Effector CD4-positive, alpha-beta T cell (primary cell): Measurements from ENCODE around the gene CPLX4. TPM values are rescaled to one million over a fixed set of nuclear protein-coding genes. Genes with fewer than 3 reads are reported as not detected.
A peak's percentile ranks its signal among the peaks of the same experiment; 100 is the strongest.

Source experiments
- DNase-seq: peaks from one replicate; pipeline ENCODE4 v3.0.0-alpha.2; 2020
- total RNA-seq: gene quantifications from one replicate; lab custom pipeline; 2026; lab: John Stamatoyannopoulos, UW

The CPLX4 gene
- not detected for total RNA-seq

GRCh38 chr18:59318460-59319050, at the start of gene CPLX4:
CPLX4 (minus strand) TSS chr18:59318649; CDS start chr18:59318462, 187 bp downstream.
- no peak for DNase-seq

- DNase-seq, result no peak
Measured at GRCh38 chr18:59360381-59360780, 41.9 kb upstream of the CPLX4 start.

GRCh38 chr18:59359576-59359952, 41.1 kb upstream of the CPLX4 start:
- no peak for DNase-seq

- DNase-seq, result peak; percentile 88
Measured at GRCh38 chr18:59358712-59359575, 40.5 kb upstream of the CPLX4 start, which contains the start of gene LMAN1. LMAN1 (minus strand) TSS chr18:59359265; CDS start chr18:59359244, 21 bp downstream.

- no peak for DNase-seq
Measured at GRCh38 chr18:59358414-59358711, 39.9 kb upstream of the CPLX4 start.

- DNase-seq, result no peak
Measured at GRCh38 chr18:59357928-59358327, 39.5 kb upstream of the CPLX4 start.

GRCh38 chr18:59354731-59355130, 36.3 kb upstream of the CPLX4 start:
- DNase-seq, result no peak

GRCh38 chr18:59353079-59353680, 34.7 kb upstream of the CPLX4 start:
- DNase-seq, result no peak

GRCh38 chr18:59352250-59352855, 33.9 kb upstream of the CPLX4 start:
- no peak for DNase-seq

- DNase-seq, result no peak
Measured at GRCh38 chr18:59345556-59345955, 27.1 kb upstream of the CPLX4 start.

- no peak for DNase-seq
Measured at GRCh38 chr18:59344996-59345395, 26.5 kb upstream of the CPLX4 start.

- DNase-seq, result no peak
Measured at GRCh38 chr18:59343926-59344325, 25.5 kb upstream of the CPLX4 start.

- DNase-seq, result no peak
Measured at GRCh38 chr18:59340817-59341216, 22.4 kb upstream of the CPLX4 start.

- DNase-seq, result no peak
Measured at GRCh38 chr18:59340312-59340711, 21.9 kb upstream of the CPLX4 start.

- DNase-seq, result no peak
Measured at GRCh38 chr18:59332986-59333385, 14.5 kb upstream of the CPLX4 start.

GRCh38 chr18:59328683-59329082, 10.2 kb upstream of the CPLX4 start:
- DNase-seq, result no peak

GRCh38 chr18:59325965-59326364, 7.5 kb upstream of the CPLX4 start:
- DNase-seq, result no peak

GRCh38 chr18:59324623-59324971, 6.1 kb upstream of the CPLX4 start:
- no peak for DNase-seq

GRCh38 chr18:59323931-59324622, 5.6 kb upstream of the CPLX4 start:
- DNase-seq, result no peak

- no peak for DNase-seq
Measured at GRCh38 chr18:59311631-59312030, 6.8 kb downstream of the CPLX4 start.

- no peak for DNase-seq
Measured at GRCh38 chr18:59308938-59309260, 9.6 kb downstream of the CPLX4 start.

GRCh38 chr18:59308248-59308937, 10.1 kb downstream of the CPLX4 start:
- DNase-seq, result peak; percentile 52

GRCh38 chr18:59306640-59307039, 11.8 kb downstream of the CPLX4 start:
- no peak for DNase-seq
